ENCODE results near the gene A1CF.
"Not testable (repeated sequence)": the region's sequence is repeated elsewhere in the genome, so short reads cannot be mapped to it uniquely, and the experiment has no call there.

The A1CF gene

DNA sequence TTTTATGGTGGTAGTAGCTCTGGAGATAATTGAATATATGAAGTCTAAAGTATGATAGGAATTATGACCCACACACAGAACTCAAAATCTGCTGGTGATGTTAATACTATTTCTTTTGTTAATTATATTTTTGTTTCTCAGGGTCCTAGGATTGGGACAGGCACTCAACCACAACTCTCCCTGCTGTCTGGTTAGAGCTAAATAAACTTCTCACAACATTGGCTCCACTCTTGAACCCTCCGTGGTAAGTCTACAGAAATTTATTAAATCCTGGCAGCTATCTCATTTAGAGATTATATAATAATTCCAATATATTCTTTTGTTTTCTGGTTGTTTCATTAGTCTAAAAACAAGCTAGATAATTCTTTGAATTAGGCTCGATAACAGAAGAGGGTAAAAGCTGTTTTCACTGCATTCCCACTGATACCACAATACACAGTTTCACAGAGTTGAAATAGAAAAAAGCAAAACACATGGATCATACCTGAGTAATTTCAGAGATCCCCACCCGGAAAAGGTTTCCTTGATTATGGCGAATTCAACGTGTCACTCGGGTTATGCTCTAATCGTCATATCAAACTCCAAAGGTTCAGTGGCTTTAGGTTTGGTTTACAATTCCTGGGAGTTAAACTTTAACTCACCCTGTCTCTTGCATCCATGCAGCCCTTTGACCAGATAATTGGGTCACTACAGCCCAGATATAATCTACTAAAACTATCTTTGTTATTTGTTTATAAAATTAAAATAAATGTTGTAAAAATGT is at the start of gene A1CF:
Gene A1CF, minus strand, starts transcription at position 531 of the 763 bp plus-strand sequence. CDS start 25,687 bp downstream, outside the sequence.
- DNase-seq (ENCODE audit: low spot score), result no peak

GRCh38 chr10:50931948-50932431 is 46.6 kb upstream of the A1CF start:
- DNase-seq (ENCODE audit: low spot score), result no peak

DNA sequence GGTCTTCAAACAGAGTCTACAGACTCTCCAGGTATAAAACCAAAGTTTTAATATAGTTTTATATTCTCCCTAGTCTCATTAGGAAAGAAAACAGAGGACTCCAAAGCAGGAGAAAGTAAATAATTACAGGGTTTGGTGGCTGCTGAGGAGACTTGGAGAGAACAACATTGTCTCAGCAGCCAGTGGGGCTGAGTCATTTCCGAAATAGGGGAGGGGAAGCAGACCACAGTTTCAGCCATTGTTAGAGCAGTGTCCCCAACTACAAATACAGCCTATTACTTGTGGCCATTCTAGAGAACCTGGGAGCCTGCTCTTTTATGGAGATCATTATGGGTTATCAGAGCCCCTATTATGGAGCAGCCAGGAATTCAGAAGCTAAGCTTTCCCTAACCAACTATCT is 44.2 kb upstream of the A1CF start:
- DNase-seq (ENCODE audit: low spot score), result no peak

GRCh38 chr10:50928190-50928552 is 42.7 kb upstream of the A1CF start:
- DNase-seq (ENCODE audit: low spot score), result no peak

DNA sequence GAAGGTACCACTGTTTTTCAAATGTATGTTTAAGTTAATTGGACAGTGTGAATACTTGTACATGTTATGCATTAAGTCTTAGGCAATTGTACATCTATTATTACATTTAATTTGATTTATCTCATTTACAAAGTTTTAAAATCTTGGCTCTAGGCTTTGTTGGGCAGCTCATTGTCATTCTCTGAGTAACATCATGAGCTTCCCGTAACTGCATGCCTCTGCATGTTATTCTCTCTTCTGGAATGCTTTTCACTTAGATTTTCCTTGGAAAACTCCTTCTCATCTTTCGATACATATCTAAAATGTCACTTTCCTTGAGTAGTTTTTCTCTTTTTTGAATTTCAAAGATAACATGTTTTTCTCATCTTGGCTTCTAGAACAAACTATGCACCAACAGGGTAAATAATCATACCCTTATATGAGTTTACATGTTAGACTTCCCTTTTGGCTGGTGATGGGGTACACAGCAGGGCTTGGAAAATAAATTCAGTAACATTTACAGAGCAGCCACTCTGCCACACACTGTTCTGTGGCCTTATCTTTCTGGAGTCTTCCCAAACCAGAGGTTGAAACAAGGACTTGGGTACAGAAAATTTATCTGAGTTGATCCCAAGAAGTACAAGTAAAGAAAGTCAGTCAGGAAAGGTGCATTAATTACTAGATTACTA is 42.2 kb upstream of the A1CF start:
- no peak for DNase-seq (ENCODE audit: low spot score)

- DNase-seq (ENCODE audit: low spot score), result not testable (repeated sequence)
Observed at GRCh38 chr10:50923471-50923870, 38.0 kb upstream of the A1CF start.

GRCh38 chr10:50919010-50919409 is 33.6 kb upstream of the A1CF start:
- DNase-seq (ENCODE audit: low spot score), result no peak

DNA sequence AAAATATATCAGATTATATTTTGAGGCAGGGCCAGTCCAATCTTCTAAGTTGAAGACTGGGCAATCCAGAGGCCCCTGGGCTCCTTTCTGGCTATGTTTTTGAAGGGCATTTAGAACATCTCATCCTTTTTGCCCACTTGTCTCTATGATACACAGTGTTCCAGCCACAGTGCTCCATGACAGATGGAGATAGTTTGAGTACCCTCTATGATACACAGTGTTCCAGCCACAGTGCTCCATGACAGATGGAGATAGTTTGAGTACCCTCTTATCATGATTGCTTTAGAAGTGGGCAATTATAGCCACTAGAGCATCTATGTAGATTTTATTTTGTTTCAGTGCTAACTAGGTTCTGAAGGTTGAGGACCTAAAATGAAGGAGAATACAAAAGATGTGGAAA is 33.1 kb upstream of the A1CF start:
- DNase-seq (ENCODE audit: low spot score), result no peak

- no peak for DNase-seq (ENCODE audit: low spot score)
Observed at GRCh38 chr10:50917486-50917885, 32.1 kb upstream of the A1CF start.

DNA sequence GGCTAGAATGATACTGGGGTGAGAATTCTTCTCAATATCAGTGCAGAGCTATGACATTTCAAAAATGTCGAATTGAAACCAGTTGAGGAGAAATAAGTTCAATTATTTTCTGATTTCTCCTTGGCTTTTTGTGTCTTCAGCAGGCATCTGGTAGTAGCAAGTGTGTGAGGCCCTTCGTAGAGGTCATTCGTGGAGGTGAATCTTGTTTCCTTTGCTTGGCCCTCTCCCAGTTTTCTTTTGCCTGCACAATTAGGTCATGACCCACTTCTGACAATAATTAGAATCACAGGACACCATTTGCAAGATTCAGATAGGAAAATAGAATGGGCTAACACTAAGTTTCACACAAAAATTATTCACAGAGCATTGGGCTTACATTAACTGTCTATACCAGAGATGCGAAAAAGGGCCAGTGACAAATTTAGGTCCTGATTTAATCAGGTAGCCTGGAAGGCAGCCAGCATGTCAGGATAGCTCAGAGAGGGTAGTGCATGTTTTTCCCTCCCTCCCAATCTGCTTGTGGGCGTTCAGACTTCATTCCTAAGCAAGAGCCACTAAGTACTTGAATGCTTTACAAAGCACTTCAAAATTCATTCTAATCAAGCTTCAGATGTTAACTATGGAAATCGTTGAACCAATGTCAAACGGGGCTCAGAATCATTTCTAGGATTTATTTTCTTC is 24.0 kb upstream of the A1CF start:
- DNase-seq (ENCODE audit: low spot score), result no peak

DNA sequence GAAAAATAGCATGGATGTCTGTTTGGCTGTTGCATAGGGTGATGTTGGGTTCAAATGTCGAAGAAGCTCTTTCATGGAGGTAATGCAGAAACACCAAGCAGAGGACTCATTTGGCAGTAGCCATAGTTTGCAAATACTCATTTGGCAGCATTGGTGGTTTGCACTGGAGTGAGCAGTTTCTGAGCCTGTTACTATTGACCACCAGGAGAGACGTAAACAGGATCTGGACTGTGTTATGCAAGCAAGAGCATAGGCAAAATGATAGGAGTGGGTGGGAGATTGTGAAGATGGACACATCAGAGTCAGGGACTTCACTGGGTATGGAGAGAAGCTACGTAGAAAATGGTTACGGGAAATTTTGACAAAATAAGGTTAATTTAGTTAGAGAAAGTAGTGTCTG is 22.9 kb upstream of the A1CF start:
- no peak for DNase-seq (ENCODE audit: low spot score)

GRCh38 chr10:50905797-50906196 is 20.4 kb upstream of the A1CF start:
- DNase-seq (ENCODE audit: low spot score), result not testable (repeated sequence)

- no peak for DNase-seq (ENCODE audit: low spot score)
Observed at GRCh38 chr10:50896721-50897120, 11.3 kb upstream of the A1CF start.

GRCh38 chr10:50894312-50894711 is 8.9 kb upstream of the A1CF start:
- no peak for DNase-seq (ENCODE audit: low spot score)

GRCh38 chr10:50892467-50892866 is 7.0 kb upstream of the A1CF start:
- no peak for DNase-seq (ENCODE audit: low spot score)

GRCh38 chr10:50884302-50884701 is 1.1 kb downstream of the A1CF start:
- no peak for DNase-seq (ENCODE audit: low spot score)

- no peak for DNase-seq (ENCODE audit: low spot score)
Observed at GRCh38 chr10:50883629-50884028, 1.8 kb downstream of the A1CF start.

- no peak for DNase-seq (ENCODE audit: low spot score)
Observed at GRCh38 chr10:50882540-50882983, 2.9 kb downstream of the A1CF start.

- DNase-seq (ENCODE audit: low spot score), result not testable (repeated sequence)
Observed at GRCh38 chr10:50881046-50881445, 4.4 kb downstream of the A1CF start.

- DNase-seq (ENCODE audit: low spot score), result no peak
Observed at GRCh38 chr10:50876429-50876828, 9.0 kb downstream of the A1CF start.

DNA sequence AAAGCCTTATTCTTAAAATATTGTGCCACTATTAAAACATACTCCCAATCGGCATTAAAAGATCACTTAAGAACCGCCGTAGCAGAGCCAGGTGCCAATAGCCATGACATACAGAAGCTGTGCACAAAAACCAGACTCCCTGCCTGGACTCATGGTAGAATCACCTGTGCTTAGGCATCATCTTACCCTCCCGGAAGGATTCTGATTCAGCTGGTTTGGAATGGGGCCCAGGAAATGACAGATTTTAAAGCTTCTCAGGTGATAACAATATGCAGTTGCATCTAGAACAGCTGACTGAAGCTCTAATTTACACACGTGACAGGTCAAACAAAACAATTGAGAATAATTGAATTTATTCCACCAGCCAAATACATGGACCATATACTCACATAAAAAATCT is 10.7 kb downstream of the A1CF start:
- no peak for DNase-seq (ENCODE audit: low spot score)

GRCh38 chr10:50866317-50866716 is 19.1 kb downstream of the A1CF start:
- DNase-seq (ENCODE audit: low spot score), result no peak

- DNase-seq (ENCODE audit: low spot score), result no peak
Observed at GRCh38 chr10:50862719-50863118, 22.7 kb downstream of the A1CF start.

All from globus pallidus (tissue), 1 donor.